GM10248 (cell line): ENCODE data around the gene DHX38.

Experiments
- CTCF ChIA-PET: fragments of 300-600 bp; sonication (Branson Sonifier 250); formaldehyde crosslinking; extraction: SDS; loops from one replicate; lab custom pipeline; 2021; ENCODE audit warnings: antibody characterized with exemption; lab: Yijun Ruan, JAX
- POLR2A ChIA-PET: fragments of 350-650 bp; sonication (Branson Sonifier 250); formaldehyde crosslinking; extraction: SDS; loops from one replicate; lab custom pipeline; 2020; ENCODE audit warnings: antibody characterized with exemption; lab: Yijun Ruan, JAX
- DNase-seq: peaks from one replicate; pipeline ENCODE4 v3.0.0; 2012; ENCODE audit errors: extremely low spot score
- CTCF ChIP-seq: IDR thresholded peaks from 2 replicates; pipeline ENCODE4 v1.5.1; 2012; ENCODE audit warnings: mild to moderate bottlenecking, low read depth; ENCODE audit errors: extremely low read depth, missing control alignments, control extremely low read depth

The DHX38 gene

DNA sequence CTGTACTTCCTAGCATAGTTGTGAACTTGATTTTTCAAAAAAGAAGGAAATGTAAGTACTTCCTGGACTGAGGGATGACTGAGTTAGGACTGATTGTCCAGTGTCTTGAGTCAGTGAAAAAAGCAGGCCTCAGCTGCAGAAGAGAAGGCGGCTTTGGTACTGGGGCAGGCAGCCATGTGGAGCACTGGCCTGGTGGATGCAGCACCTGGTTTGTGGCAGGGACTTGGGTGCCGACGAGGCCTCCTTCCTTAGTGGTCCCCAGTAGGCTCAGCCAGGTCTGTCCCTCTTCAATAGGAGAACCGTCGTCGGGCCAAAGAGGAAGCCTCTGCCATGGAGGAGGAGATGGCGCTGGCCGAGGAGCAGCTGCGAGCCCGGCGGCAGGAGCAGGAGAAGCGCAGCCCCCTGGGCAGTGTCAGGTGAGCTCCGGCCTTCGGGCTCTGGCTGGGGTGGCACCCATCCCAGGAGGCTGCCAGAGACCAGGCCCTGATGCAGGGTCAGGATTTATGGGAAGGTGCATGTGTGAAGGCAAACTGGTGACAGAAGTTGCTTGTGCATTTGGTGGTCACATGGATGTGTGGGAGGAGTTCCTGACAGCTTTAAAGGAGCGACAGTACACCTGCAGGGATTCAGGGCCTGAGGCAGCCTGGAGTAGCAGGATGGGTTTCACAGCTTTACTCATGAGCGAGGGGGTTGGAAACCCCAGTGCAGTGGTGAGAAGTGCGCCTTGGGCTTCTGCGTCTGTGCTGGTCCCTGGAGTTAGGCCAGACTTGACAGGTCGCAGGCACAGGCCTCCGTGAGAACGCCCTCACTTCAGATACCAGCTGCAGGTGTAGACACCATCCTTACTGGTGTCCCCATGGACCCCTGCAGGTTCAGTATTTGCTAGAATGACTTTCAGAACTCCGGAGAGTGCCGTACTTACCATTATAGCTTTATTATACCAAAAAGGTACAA is 17.3 kb downstream of the DHX38 start:
- ChIA-PET CTCF (interaction anchor here (1.4 to 1.8 kb wide), 2 partner anchors 14 to 21 kb away, joined by 4 to 10 read pairs; no protein-coding TSS in a partner anchor), POLR2A (no interaction called here)
- no peak for DNase-seq
- no peak for TF ChIP-seq CTCF

DNA sequence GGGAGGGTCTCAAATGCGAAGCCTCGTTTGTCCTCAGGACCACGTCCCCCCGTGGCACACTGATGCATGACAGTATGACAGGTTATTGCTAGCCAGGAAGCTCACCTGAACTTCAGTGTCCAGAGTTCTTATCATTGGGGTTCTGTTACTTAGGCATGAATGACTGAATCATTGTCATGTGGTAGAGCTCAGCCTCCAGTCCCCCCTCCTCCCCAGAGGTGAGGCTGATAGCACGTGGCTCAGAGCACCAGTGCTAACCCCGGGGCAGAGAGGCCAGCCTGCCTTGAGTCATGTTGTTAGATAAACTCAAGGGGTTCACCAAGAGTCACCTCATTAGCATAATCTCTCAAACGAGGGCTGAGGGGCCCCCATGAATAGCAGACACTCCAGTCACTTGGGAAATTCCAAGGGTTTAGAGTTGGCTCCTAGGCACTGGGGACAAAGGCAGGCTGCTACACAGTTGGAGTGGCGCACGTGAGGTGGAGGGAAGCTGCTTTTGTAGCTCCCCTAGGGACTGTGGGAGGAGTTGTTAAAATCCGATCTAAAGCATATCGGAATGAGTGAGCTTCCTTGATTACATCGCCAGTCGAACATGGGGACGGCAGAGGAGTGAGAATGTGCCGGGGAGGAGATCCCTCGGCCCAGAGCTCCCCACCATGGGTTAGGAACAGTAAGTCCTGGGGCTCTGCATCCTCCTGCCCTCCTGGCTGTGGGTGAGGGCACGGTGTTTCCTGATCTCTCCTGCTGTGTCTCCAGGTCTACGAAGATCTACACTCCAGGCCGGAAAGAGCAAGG is 18.2 kb downstream of the DHX38 start:
- CTCF ChIA-PET: interaction anchor here (1.4 to 1.8 kb wide), 2 partner anchors 13 to 22 kb away, joined by 4 to 10 read pairs; no protein-coding TSS in a partner anchor
- POLR2A ChIA-PET: no interaction called here
- no peak for TF ChIP-seq CTCF
- DNase-seq: peak; percentile 14

DNA sequence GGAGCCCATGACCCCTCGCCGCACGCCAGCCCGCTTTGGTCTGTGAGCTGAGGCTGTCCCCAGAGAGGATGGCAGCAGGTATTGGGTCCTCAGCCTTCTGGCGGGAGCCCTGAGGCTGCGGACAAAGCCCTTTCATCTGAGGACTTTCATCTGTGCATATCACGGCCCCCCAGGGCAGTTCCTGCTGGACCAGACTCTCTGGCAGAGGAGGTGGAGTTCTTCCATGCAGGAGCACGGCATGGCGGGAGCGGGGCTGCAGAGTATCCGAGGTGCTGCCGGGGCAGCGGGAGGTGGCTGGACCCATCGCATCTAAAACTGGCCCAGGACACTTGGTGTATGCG is 18.8 kb downstream of the DHX38 start:
- CTCF ChIA-PET: interaction anchor here (1.4 to 1.9 kb wide), 2 partner anchors 13 to 23 kb away, joined by 4 to 8 read pairs; no protein-coding TSS in a partner anchor
- TF ChIP-seq CTCF: no peak
- no peak for DNase-seq
- POLR2A ChIA-PET: no interaction called here

DNA sequence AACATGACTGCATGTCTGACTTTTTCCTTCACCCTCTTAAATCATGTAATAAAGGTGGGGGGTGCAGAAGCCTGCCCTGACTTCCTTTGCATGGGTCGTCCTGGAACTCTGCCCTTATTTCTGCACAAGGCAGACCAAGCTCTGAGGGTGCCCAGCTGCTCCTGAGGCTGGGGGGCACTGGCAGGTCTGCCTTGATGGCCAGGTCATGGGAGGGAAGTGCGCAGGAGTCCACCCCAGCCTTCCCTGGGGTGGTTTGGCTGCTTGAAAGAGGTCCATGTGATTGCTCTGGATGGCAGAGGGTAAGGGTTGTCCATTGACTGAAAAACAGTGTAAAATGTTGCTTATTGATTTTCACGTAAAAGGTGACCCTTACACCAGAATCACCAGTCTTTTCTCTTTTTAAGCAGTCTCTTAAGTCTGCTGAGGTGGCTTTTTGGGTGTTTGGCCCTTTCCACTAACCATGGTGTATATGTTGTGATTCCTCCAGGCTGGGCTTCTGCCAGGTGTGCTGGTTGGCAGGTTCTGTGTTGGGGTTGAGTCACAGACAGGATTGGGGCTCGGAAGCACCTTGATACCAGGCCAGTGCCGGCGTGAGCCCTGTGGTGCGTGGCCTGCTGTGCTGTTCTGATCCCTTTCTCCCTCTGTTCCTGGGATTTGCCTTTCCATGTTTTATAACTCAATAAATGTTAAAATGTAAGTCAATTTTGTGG is 19.4 kb downstream of the DHX38 start:
- no peak for TF ChIP-seq CTCF
- peak; percentile 13 for DNase-seq
- ChIA-PET POLR2A (interaction anchor here (1.1 kb wide), 1 partner anchor 20 kb away, joined by 3 read pairs; the partner anchor contains the start of genes DHX38 and TXNL4B), CTCF (interaction anchor here (1.9 kb wide), 1 partner anchor 12 kb away, joined by 8 read pairs; no protein-coding TSS in a partner anchor)

DNA sequence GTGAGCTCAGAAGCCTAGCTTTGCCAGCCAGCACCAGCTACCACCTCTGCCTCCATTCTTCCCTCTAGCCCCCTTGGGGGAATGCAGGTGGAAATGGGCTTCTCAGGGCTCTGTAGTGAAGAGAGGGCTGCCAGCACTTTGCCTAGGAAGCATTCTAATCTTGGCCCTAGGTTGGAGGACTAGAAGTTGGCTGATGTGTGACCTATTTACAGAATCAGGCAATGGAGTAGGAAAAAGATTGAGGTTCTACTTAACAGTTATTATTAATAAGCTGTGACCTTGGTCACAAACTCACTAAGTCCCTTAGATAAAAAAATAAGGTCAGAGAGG is 19.9 kb downstream of the DHX38 start:
- DNase-seq: no peak
- ChIA-PET POLR2A (interaction anchor here (1.1 kb wide), 1 partner anchor 20 kb away, joined by 3 read pairs; the partner anchor contains the start of genes DHX38 and TXNL4B), CTCF (interaction anchor here (1.9 kb wide), 1 partner anchor 12 kb away, joined by 8 read pairs; no protein-coding TSS in a partner anchor)
- TF ChIP-seq CTCF: no peak
